HG03442 (cell line): ENCODE data around the gene ZNF683.

ENCODE experiments used
- ATAC-seq: cut with Tn5 transposase; IDR thresholded peaks from one replicate; pipeline ENCODE4 v1.9.1; 2021; ENCODE audit warnings: mild to moderate bottlenecking, moderate library complexity; ENCODE audit not compliant: unreplicated experiment

Gene ZNF683

DNA sequence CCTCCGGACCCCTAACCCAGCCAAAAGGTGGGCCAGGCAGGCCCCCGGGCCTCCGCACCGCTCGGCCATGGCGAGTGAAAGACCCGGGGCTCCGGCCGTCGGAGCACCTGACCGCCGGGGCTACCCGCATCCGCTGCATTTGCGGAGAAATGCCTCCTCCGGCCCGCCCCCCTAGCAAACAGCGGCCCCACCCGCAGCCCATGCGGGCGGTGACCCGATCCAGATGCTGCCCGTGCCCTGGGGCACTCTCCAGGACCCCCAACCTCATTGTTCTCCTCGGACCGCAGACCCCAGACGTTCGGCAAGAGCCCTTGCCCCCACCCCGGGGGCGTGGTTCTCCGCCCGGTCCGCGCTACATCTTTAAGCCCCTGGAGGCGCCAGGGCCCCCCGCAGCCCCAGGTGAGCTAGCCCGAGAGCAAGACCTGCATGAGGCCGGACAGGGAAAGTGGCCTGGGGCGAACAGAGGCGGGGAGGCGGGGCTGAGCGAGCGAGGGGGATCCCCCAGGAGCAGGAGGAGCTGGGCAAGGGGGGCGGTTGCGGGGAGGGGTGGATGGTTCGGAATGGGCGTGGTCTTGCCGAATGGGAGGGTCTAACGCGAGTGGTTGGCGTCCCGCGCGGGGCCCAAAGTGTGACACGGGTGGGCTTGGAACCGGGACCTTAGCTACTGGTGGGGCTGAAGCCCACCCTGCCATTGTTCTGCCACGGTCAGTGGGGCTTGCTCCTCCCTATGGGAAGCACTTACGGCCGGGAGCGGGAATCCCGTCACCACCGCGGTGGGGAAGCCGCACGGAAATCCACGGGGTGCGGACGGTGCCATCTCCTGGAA is 12.4 kb downstream of the ZNF683 start:
- ATAC-seq = no peak

DNA sequence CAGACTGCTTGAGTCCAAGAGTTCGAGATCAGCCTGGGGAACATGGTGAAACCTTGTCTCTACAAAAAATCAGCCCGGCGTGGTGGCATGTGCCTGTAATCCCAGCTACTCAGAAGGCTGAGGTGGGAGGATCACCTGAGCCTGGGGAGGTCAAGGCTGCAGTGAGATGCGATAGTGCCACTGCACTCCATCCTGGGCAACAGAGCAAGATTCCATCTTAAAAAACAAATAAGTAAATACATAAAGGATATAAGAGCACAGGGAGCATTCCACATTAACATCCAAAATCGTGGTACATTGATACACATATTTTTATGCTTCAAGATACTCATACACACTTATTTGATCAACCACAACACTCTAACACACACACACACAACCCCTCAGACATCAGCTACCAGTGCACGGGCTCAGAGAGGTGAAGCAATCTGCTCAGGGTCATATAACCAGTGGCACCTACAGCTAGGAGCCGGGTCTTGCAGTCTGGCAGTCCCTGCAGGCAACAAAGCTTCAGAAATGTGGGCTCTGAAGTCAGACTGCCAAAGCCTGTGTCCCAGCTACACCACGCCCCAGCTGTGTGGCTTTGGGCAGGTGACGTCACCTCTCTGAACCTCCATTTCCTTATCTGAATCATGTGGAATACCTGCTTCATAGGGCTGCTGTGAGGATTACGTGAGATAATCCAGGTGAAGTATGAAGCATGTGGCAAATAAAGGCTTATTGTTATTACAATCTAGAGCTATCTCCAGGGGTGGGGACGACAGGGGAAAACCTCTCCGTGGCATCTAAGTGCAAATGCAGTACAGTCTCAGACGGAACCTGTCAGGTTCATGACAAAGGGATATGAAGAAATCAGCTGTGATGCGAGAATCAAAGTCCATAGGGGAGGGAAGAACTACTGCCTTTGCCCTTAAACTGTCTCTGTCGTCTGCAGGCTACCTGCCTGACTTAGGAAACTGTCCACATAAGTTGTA is 13.9 kb downstream of the ZNF683 start:
- no peak for ATAC-seq

GRCh38 chr1:26357121-26357602 is 15.4 kb downstream of the ZNF683 start:
- no peak for ATAC-seq

- no peak for ATAC-seq
Observed at GRCh38 chr1:26356106-26356505, 16.4 kb downstream of the ZNF683 start.

- ATAC-seq = no peak
Observed at GRCh38 chr1:26354972-26355371, 17.6 kb downstream of the ZNF683 start.

DNA sequence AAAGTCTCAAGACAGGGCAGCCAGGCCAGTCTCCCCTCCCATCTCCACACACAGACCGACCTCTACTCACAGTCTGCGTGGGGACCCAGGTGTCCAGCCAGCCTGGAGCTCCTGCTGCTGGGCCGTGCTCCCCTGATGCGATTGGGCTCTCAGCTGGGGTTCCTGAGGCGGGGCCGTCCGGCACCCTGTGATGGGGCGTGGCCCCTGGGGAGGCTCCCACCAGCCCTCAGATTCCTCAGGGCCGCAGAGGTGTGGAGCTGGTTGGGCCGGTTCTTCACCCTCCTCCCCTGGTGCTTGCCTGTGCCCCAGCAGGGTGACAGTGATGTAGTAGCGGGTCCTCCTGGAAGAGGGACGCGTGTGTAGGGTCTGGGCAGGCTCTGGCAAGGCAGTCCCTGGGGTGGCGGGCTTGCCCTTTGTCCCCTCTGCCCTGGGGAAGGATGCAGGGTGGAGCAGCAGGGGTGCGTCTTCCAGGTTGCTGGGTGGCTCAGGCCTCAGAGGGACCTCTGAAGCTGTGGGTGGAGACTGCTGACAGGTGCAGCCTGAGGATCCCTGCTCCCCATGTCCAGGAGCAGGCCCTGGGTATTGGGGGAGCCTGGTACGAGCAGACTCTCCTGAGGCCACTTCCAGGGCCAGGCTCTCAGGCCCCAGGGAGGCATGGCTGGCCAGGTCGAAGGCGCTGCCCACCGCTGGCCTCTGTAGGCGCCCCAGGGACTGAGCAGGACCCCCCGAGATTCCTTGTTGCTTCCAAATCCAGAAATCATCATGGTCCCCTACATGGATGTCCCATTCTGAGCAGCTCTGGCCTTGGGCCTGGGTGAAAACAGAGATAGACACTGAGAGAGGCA is 18.4 kb downstream of the ZNF683 start, which contains the start of gene CRYBG2:
CRYBG2 (minus strand) TSS at position 155 of the 845 bp plus-strand sequence. CDS start 7,473 bp downstream, outside the sequence.
- no peak for ATAC-seq

DNA sequence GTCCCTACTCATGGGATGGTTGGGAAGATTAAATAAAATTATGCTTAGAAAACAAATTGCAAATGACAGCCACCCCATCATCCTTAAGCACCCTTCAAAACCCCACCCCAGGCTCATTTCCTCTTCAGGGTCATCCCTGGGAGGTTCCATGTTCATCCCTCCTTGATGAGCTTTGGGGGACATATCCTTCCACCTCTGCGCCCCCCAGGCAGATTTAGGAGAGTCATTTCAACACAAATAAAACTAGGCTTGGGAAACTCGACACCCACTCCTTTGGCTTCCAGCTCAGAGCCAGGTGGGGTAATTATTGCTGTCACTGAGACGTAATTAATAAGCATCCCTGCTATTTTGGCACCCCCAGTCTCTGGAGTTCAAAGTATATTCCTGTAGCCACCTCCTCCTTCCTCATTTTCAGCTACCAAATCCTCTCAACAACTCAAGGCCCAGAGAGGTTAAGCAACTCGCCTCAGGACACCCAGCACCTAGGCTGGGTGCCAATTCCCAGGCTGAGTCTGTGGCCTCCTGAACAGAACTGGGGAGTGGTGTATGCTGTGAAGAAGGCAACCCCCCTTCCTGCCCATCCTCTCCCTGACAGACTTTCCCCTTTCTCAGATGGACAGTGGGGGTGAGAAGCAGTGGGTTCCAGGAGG is 19.2 kb downstream of the ZNF683 start:
- ATAC-seq = no peak

- ATAC-seq = no peak
Observed at GRCh38 chr1:26352338-26352679, 20.2 kb downstream of the ZNF683 start.

- no peak for ATAC-seq
Observed at GRCh38 chr1:26351590-26352337, 20.8 kb downstream of the ZNF683 start.

DNA sequence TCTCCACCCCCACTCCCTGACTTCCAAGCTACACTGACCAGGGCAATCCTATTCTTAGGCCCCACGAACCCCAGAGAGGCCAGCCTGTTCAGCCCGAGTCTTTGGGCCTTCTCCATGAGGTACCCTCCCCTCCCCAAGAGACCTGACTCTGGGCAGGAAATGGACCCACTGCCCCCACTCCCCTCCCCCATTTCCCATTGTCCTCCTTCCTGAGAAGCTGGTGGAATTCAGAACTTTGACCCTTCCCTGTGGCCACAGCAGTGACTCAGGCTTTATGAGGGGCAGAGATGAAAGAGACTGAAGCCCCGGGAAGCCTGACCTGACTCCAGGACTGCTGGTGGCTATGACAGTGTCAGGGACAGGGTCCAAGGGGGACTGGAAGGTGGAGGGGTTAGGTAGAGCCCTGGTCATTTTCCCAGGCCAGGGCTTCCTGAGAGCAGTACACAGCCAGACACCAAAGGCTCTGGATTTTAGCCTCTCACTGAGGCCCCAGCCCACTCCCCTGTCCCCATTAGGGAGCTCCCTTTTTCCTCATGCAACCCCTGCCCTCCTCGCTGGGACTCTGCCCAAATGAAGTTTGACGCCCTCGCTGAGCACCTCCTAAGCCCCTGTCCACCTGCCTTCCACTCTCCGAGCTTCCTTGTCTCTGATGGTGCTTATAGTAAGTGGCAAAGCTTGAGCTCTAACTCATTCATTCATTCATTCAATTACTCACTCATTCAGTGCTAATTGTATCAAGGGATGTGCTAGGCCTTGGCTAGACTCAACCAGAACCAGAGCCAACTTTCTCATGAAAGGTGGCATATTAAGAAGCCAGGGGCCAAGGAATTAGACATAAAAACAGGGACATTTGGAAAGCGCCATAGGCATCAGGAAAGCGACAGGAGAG is 21.6 kb downstream of the ZNF683 start:
- no peak for ATAC-seq

- ATAC-seq = no peak
Observed at GRCh38 chr1:26350343-26350700, 22.2 kb downstream of the ZNF683 start.

DNA sequence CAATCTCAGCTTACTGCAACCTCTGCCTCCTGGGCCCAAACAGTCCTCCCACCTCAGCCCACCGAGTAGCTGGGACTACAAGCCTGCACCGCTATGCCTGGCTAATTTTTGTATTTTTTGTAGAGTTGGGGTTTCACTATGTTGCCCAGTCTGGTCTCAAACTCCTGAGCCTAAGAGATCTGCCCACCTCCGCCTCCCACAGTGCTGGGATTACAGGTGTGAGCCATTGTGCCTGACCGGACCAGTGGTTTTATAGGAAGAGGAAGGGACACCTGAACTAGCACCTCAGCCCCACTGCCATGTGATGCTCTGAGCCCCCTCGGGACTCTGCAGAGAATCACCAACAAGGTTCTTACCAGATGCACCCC is 22.7 kb downstream of the ZNF683 start:
- no peak for ATAC-seq

GRCh38 chr1:26349188-26349876 is 23.2 kb downstream of the ZNF683 start:
- no peak for ATAC-seq

- no peak for ATAC-seq
Observed at GRCh38 chr1:26346274-26347033, 26.1 kb downstream of the ZNF683 start.

GRCh38 chr1:26345718-26346117 is 26.8 kb downstream of the ZNF683 start:
- no peak for ATAC-seq

DNA sequence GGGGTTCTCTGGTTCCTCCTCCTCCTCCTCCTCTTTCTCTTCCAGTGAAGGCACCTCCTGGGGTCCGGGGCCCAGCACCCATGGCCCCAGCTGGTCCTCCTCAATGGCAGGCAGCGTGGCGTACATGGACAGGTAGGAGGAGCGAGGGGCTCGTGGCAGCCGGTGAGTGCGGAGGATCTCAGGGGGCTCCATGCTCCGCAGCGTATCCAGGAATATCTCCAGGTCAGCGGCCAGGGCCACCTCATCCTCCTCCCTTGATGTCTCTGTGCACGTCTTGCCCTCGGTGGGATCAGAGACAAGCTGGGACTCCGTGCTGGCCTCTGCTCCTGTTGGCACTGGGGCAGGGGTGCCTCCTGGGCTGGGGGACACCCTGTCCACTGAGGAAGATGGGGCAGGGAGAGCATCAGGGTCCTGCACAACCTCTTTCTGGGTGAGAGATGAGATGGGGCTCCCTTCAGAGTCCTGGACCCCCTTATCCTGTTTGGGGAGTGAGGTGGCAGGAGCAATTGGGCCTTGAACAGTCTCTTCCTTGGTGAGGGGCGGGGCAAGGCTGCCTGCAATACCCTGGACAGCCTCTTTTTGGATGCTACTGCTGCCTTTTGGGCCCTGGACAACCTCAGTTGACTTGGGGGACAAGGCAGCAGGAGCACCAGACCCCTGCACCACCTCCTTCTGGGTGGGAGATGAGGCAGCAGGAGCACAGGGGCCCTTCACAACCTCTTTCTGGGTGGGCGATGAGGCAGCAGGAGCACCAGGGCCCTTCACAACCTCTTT is 28.2 kb downstream of the ZNF683 start:
- ATAC-seq = no peak
